Measurements from ENCODE around the gene GPX8. TPM values are rescaled to one million over a fixed set of nuclear protein-coding genes. Genes with fewer than 3 reads are reported as not detected.

GPX8 gene
- polyA plus RNA-seq, 3 donors: 4.2 to 20.7 (median 8.9) TPM

DNA sequence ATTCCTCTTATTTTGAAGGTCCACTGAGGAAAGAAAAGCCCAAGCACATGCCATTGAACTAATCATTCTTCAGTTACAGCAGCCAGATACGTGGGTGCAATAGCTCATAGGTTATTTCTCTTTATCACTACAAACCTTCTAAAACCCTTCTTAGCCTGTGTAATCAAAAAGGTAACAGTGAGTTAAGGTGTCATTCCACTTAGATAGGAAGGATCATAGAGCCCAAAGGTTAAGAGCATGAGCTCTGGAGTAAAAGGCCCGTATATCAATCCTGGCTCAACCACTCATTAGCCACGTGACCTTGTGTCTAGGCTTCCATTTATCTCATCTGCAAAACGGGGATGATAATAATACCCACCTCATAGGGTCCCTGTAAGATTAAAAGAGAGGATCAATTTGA lies 2.7 kb downstream of the GPX8 start:
- 61 to 80% (median 72%) methylated on average over 4 of the region's 4 CpGs for WGBS, 3 donors

DNA sequence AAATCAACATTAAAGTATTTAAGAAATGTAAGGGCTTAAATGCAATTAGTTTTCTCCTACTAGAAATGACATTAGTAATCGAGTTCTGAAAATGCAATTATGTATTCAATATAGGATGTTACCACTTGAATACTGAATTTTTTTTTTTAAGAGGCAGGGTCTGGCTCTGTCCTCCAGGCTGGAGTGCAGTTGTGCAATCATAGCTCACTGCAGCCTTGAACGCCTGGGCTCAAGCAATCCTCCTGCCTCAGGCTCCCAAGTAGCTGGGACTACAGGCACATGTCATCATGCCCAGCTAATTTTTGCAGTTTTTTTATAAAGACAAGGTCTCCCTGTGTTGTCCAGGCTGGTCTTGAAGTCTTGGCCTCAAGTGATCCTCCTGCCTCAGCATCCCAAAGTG lies 11.5 kb downstream of the GPX8 start:
- WGBS, 3 donors: 17 to 25% (median 19%) methylated on average over 2 of the region's 2 CpGs
- no peak overlapping the region for H3K27ac ChIP-seq (ENCODE audit: low read depth, low read length)

More for the DNA sequence above, 2.7 kb downstream of the GPX8 start:
- H3K27ac ChIP-seq (ENCODE audit: low read depth, low read length): no peak overlapping the region

DNA sequence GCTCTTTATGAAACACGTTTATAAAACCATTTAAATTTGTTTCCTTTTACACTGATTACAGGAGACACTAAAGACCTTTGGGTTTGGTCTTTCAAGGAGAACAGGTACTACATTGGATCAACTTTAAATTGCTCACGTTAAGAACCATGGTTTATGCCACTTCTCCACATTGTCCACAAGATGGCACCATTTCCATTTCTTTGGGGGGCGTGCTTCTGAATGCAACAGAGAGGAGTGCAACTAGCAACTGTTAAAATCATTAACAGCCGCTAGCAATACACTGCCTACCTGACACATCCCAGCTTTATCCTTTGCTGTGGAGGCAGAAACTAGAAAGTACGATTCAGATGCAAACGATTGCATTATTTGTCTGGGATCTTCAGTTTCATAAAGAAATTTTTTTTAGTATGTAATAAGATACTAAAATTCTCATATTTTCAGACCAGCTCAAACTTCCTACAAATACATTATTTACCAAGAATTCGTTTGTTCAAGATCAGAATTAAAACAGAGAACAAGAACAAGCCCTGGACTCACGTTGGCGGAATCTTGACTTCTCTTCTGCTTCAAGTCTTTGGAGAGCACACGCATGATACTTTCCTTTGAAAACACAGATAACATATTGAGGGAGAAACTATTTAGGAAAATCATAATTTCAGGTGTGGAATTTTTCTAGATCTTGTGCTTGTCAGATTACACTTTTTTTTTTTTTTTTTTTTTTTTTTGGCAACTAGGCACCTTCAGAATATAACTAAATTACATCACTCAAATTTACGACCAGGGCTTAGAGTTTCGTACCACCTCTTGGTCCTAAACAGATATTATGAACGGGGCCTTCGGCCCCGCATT lies 12.3 kb downstream of the GPX8 start:
- H3K27ac ChIP-seq (ENCODE audit: low read depth, low read length): no peak overlapping the region
- WGBS, 3 donors: 5 to 8% (median 6%) methylated on average over 15 of the region's 15 CpGs

DNA sequence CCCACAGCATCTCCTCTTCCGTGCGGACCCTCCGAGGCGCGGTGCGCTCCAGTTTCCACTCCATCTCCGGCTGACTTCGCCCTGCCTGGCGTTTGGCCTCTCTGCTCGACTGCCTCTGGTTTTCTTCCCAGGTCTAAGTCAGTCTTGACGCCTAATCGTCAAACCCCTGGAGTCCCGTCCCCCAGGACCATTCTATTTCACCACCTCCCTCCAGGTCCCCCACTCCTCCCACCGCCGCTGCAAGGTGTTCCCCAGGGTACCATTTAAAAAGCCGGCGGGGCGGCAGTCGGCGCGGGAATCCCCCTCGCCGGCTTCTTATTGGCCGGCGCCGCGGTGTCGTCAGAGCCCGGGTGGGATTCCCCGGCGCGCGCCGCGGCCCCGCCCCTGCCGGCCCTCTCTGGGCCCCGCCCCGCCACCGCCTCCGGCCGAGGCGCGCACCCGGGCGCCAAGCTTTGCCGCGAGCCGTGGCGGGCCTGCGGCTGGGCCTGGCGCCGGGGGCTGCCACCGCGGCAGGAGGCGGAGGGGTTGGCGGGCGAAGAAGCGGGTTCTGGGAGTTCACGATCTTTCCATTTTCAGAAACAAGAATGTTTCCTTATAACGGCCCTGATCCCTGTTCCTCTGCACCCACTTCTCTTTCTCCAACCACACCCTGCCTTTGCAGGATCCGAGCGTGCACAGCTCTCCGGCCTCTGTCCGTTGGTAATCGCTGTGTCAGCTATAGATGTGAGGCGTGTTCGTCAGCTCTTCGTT lies 13.1 kb downstream of the GPX8 start, which contains the start of gene CDC20B:
CDC20B (minus strand) TSS at position 241 of the 750 bp plus-strand sequence; CDS start at position 64, 177 bp downstream.
- no peak within 1 kb of the TSS for H3K27ac ChIP-seq (ENCODE audit: low read depth, low read length)
- 1% methylated on average over 47 to 69 of the region's 69 CpGs for WGBS, 3 donors

DNA sequence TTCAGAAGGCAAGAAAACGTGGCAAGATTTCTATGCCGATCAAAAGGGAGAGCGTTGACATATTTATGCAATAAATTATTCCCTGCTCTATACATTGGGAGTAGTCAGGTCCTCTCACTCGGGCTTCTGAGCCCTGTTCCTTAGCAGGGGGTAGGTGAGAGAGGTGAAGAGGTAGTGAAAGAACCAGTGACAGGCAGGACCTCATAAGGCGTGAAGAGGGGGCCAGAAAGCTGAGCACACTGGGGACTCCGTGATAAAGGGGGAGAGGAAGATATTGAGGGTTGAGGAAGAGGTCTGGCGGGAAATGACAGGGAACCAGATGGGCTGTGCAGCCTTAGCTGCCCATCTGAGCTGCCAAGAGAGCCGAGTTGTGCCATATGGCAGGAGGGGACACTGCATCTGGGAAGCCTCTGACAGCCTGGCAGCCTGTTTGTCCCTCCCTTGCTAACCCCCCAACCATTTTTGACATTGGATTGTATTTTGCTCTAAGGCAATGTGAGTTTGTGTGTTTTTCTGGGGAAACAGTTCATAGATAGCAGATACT lies 13.8 kb downstream of the GPX8 start:
- WGBS, 3 donors: 8 to 15% (median 10%) methylated on average over 8 of the region's 8 CpGs
- H3K27ac ChIP-seq (ENCODE audit: low read depth, low read length): no peak overlapping the region

DNA sequence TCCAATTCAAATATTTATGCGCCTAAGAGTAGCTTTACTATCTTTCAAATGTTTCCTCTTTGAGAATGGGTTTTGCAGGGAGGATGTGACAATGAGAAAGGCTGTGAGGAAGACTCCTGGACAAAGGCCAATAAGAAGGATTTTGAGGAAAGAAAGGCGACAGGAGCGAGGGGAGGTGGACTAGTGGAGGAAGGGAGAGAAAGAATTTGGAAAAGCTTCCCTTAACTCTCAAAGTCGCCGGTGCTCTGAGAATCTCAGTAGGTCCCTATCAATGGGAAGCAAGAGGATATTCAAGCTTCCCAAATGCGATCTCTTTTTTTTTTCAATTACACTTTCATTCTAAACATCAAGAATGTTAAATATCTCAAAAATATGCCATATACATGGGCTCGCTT lies 15.8 kb downstream of the GPX8 start:
- H3K27ac ChIP-seq (ENCODE audit: low read depth, low read length): no peak overlapping the region
- 11 to 17% (median 15%) methylated on average over 7 of the region's 7 CpGs for WGBS, 3 donors

DNA sequence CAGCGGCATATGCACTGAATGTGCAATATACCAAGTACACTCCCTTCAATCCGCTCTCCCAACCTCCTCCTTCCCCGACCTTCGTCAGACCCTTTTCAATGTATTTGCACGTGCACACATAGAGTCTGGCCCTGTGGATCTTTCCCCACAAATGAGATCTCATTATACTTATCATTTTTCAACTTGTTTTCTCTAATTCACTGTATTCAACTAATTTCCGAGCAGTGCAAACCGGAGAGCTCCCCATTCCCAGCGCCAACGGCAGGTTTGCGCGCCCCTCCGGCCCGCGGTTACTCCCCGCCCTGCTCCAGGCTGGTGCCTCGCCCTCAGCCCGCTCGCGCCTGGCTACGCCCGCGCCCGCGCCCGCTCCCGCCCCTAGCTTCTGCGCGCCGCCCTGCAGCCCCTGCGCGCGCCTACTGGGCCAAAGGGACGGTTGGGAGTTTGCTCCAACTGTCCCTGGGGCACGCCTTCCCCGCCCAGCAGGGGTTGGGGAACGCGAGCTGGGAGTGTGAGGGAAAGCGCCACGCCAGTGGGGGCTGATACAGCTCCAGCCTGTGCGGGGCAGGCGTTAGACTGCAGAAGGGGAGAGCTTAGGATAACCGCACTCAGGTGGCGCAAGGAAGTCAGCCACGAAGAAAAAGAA lies 16.3 kb downstream of the GPX8 start:
- 1 to 3% (median 3%) methylated on average over 44 of the region's 44 CpGs for WGBS, 3 donors
- H3K27ac ChIP-seq (ENCODE audit: low read depth, low read length): no peak overlapping the region

DNA sequence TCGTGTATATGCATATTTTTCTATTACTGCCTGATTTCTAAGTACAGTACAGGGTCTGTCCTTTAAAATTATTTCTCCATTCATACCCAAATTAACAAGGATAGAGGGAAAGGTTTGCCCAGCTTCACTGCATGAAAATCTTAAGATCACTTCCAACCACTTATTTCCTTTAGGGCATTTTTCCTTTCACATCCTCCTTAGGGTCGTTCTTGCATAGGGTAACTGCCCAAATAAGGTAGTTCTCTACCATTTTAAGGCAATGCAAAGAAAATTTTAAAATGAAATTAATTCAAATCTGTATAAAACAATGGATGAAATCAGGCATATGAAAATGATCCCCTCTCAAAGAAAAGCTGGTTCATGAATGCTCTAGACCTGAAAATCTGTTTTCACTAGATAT lies 17.1 kb downstream of the GPX8 start:
- WGBS, 3 donors: 9 to 23% (median 18%) methylated on average over 2 of the region's 2 CpGs
- no peak overlapping the region for H3K27ac ChIP-seq (ENCODE audit: low read depth, low read length)

DNA sequence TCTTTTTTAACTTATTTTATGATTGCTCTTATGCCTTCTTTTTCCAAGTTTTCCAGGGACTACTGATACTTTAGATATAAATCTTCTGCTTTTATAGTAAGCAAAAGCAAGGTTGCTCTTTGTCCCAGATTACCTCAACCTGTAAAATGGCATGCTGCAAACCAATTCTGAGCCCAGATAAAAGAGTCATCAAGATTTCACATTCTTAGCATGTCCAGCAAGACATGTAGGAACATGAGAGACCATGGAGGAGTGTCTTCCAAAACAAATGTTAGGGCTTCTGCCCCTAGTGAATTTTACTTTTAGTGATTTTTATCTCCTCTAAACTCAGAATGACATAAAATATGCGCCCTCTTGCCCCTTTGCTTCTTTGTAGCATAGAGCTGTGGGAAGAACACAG lies 20.0 kb downstream of the GPX8 start:
- WGBS, 3 donors: 63 to 72% (median 70%) methylated on average over 1 of the region's 1 CpG
- no peak overlapping the region for H3K27ac ChIP-seq (ENCODE audit: low read depth, low read length)

DNA sequence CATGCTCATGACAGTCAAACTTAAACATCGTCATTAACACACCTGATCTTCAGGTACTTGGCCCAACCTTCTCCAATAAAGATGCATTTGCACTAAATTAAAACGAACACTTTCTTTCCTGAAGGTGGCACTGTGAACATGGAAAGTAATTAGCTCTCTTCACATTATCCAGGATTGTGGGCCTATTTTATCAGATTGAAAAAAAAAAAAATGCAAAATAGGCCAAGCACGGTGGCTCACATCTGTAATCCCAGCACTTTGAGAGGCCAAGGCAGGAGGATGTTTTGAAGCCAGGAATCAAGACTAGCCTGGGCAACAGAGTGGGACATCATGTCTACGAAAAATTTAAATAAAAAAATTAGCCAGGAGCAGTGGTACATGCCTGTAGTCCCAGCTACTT lies 27.4 kb downstream of the GPX8 start:
- no peak overlapping the region for H3K27ac ChIP-seq (ENCODE audit: low read depth, low read length)
- WGBS, 3 donors: 35 to 55% (median 55%) methylated on average over 4 of the region's 4 CpGs

DNA sequence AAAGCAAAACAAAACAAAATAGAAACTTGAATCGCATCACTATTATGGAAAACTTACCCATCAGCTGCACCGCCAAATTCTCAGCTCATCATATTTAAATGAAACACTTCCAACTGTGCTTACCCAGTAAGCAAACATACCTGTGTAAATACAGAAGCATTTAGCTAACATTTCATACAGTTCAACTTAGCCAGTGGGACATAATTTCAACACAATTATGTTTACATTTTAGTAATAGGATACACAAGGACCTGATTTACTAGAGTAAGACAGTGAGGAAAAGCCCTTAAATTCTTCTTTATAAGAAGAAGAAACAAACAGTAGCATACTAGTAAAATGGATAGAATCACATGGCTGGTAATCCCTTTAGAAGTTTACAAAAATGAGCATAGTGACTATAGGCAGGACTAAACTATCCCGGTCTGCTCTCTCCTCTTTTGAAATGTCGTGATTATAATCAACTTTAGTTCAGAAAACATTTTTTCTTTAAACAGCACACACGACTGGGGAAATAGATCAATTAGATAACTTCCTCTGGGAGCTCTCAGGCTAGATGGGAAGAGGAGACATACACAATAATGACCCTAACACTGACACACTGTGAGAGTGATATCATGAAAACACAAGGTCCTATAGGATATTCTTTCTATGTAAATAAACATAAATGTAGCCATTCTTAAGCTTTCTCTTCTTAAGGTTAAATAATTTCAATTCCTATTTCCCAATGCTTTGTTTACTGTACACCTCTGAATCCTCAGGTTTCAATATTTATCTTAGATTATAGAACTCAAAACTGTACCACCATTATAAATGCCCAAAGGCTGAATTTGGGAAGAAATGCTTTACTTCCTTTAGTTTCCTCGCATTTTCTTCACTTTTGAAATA lies 28.9 kb downstream of the GPX8 start:
- H3K27ac ChIP-seq (ENCODE audit: low read depth, low read length): no peak overlapping the region
- 38 to 63% (median 58%) methylated on average over 6 of the region's 6 CpGs for WGBS, 3 donors

DNA sequence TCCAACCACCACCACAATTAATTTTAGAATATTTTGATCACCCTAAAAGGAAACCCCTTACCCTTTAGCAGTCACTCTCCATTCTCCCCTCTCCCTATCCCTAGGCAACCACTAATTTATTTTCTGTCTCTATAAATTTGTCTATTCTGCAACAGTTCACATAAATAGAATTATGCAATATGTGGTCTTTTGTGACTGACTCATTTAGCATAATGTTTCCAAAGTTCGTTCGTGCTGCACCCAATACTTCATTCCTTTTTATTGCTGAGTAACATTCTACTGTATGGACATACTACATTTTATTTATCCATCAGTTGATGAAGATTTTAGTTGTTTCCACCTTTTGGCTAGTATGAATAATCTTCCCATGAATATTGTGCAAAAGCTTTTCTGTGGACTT lies 31.2 kb downstream of the GPX8 start:
- H3K27ac ChIP-seq (ENCODE audit: low read depth, low read length): no peak overlapping the region
- 71 to 96% (median 76%) methylated on average over 2 of the region's 2 CpGs for WGBS, 3 donors

DNA sequence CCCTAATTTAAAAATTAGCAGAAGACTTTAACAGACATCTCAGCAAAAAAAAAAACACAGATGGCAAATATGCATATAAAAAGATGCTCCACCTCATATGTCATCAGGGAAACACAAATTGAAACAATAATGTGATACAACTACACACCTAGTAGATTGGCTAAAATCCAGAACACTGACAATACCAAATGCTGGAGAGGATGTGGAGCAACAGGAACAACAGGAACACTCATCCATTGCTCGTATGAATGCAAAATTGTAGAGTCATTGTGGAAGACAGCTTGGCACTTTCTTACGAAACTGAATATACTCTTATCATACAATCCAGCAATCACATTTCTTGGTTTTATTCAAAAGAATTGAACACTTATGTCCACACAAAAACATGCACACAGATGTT lies 45.0 kb downstream of the GPX8 start:
- WGBS, 3 donors: 35 to 60% (median 44%) methylated on average over 2 of the region's 2 CpGs
- no peak overlapping the region for H3K27ac ChIP-seq (ENCODE audit: low read depth, low read length)

DNA sequence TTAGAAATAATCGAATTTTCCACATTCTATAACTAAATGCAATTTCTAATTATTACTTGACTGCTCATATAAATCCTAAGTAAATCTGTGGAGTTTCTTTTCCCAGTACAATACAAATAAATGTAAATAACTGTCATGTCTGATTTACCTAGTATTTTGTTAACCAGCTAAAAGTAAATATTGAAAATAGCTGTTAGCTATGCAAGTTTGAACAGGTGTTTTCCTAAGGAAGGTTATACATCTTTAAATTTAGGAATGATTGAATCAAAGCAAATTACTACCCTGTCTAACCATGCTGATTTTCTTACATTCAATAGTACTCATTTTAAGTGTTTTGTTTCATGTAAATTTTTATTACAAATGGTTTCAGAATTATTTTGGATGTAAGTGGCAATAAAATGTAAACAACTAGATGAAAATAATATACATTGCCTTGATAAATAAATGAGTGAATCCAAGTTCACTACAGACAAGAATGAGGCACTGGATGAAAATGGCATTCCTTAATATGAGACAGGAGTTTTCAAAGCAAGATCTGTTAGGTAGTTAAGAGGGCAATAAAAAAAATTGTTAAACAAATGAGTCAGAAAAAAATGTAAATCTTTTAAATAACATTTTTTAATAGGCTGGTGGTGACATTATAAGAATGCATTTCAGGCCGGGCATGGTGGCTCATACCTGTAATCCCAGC lies 51.4 kb downstream of the GPX8 start:
- 76 to 88% (median 80%) methylated on average over 2 of the region's 2 CpGs for WGBS, 3 donors
- H3K27ac ChIP-seq (ENCODE audit: low read depth, low read length): no peak overlapping the region

Measured in adipose tissue (tissue), 3 donors.